Ureter (tissue), 1 donor: ENCODE results near the gene THBS2. TPM values are rescaled to one million over a fixed set of nuclear protein-coding genes. Genes with fewer than 3 reads are reported as not detected.
A peak's percentile ranks its signal among the peaks of the same experiment; 100 is the strongest.
"Not testable (repeated sequence)": the region's sequence is repeated elsewhere in the genome, so short reads cannot be mapped to it uniquely, and the experiment has no call there.

Experiments
- DNase-seq: peaks from one replicate; pipeline ENCODE4 v3.0.0-alpha.2; 2020; ENCODE audit warnings: low spot score
- total RNA-seq: library from RNA; stranded (reverse); gene quantifications from one replicate; pipeline ENCODE4 v1.2.4, GENCODE V29; 2023
- donor health status: DM: yes; HTN: yes; CAD: no.

The THBS2 gene
- total RNA-seq, 1 donor from 2014 or later: 65.8 TPM

GRCh38 chr6:169271877-169272216, 18.2 kb upstream of the THBS2 start:
- no peak for DNase-seq

- DNase-seq: no peak
Observed at GRCh38 chr6:169271158-169271876, 17.7 kb upstream of the THBS2 start.

GRCh38 chr6:169270077-169270380, 16.4 kb upstream of the THBS2 start:
- not testable (repeated sequence) for DNase-seq

GRCh38 chr6:169269180-169270076, 15.8 kb upstream of the THBS2 start:
- no peak for DNase-seq

GRCh38 chr6:169268276-169268675, 14.6 kb upstream of the THBS2 start:
- no peak for DNase-seq

- no peak for DNase-seq
Observed at GRCh38 chr6:169266746-169267591, 13.3 kb upstream of the THBS2 start.

- no peak for DNase-seq
Observed at GRCh38 chr6:169266261-169266660, 12.6 kb upstream of the THBS2 start.

GRCh38 chr6:169265486-169266131, 12.0 kb upstream of the THBS2 start:
- no peak for DNase-seq

GRCh38 chr6:169263836-169264608, 10.4 kb upstream of the THBS2 start:
- DNase-seq: peak; percentile 71

GRCh38 chr6:169263374-169263773, 9.7 kb upstream of the THBS2 start:
- no peak for DNase-seq

- DNase-seq: not testable (repeated sequence)
Observed at GRCh38 chr6:169262602-169263001, 9.0 kb upstream of the THBS2 start.

- DNase-seq: no peak
Observed at GRCh38 chr6:169256518-169256917, 2.9 kb upstream of the THBS2 start.

GRCh38 chr6:169256061-169256460, 2.4 kb upstream of the THBS2 start:
- no peak for DNase-seq

GRCh38 chr6:169255643-169256042, 2.0 kb upstream of the THBS2 start:
- peak; percentile 34 for DNase-seq

- no peak for DNase-seq
Observed at GRCh38 chr6:169254456-169255316, 1.0 kb upstream of the THBS2 start.

- no peak for DNase-seq
Observed at GRCh38 chr6:169252505-169253189, 999 bp downstream of the THBS2 start.

GRCh38 chr6:169251822-169252504, 1.7 kb downstream of the THBS2 start:
- peak; percentile 20 for DNase-seq

GRCh38 chr6:169251371-169251802, 2.3 kb downstream of the THBS2 start:
- peak; percentile 31 for DNase-seq

- DNase-seq: peak; percentile 64
Observed at GRCh38 chr6:169250660-169251059, 3.0 kb downstream of the THBS2 start.
